Neural cell (in vitro differentiated cells): ENCODE data around the gene NPHP4. TPM values are rescaled to one million over a fixed set of nuclear protein-coding genes. Genes with fewer than 3 reads are reported as not detected.

Source experiments
- H2AFZ ChIP-seq: fragments of 200-600, 300-800 bp; sonication (generic), shearing (Covaris generic); 2 replicates; pipeline ENCODE4 v1.6.0; 2014; ENCODE audit warnings: low read depth, mild to moderate bottlenecking, antibody characterized with exemption, low read length, moderate library complexity
- H3F3A ChIP-seq: fragments of 200-600 bp; shearing (Covaris generic); 2 replicates; pipeline ENCODE4 v1.6.1; 2016; ENCODE audit warnings: mild to moderate bottlenecking, moderate library complexity, mixed read lengths, antibody characterized with exemption, low read length; ENCODE audit not compliant: insufficient read depth, poor library complexity, severe bottlenecking
- H3K27ac ChIP-seq: fragments of 200-600, 300-800 bp; sonication (generic), shearing (Covaris generic); 2 replicates; pipeline ENCODE4 v1.5.1; 2014; ENCODE audit warnings: mild to moderate bottlenecking, low read length, moderate library complexity
- H3K27me3 ChIP-seq: fragments of 300-800, 200-600 bp; sonication (generic), shearing (Covaris generic); 2 replicates; pipeline ENCODE4 v1.6.0; 2014; ENCODE audit warnings: mild to moderate bottlenecking, low read depth, low read length, moderate library complexity; ENCODE audit not compliant: insufficient read depth
- H3K36me3 ChIP-seq: fragments of 300-800, 200-600 bp; sonication (generic), shearing (Covaris generic); 2 replicates; pipeline ENCODE4 v1.5.1; 2014; ENCODE audit warnings: mild to moderate bottlenecking, antibody characterized with exemption, low read length, moderate library complexity; ENCODE audit not compliant: insufficient read depth
- H3K4me2 ChIP-seq: fragments of 300-800, 200-600 bp; sonication (generic), shearing (Covaris generic); 2 replicates; pipeline ENCODE4 v1.6.0; 2014; ENCODE audit warnings: mild to moderate bottlenecking, low read length
- H3K4me3 ChIP-seq: fragments of 300-800, 200-600 bp; sonication (generic), shearing (Covaris generic); 2 replicates; pipeline ENCODE4 v1.5.1; 2014; ENCODE audit warnings: mild to moderate bottlenecking, low read length, moderate library complexity
- H3K79me2 ChIP-seq: fragments of 200-600 bp; shearing (Covaris generic); replicated peaks from 2 replicates; pipeline ENCODE4 v1.6.0; 2014; ENCODE audit warnings: mild to moderate bottlenecking, low read length, moderate library complexity; ENCODE audit not compliant: insufficient read depth
- H3K9ac ChIP-seq: fragments of 300-800, 200-600 bp; sonication (generic), shearing (Covaris generic); 2 replicates; pipeline ENCODE4 v1.6.1; 2016; ENCODE audit warnings: mild to moderate bottlenecking, low read length, mixed read lengths
- H3K9me2 ChIP-seq: fragments of 200-600 bp; shearing (Covaris generic); 2 replicates; pipeline ENCODE4 v1.6.1; 2016; ENCODE audit warnings: mild to moderate bottlenecking, low read length, mixed read lengths; ENCODE audit not compliant: insufficient read depth
- H3K9me3 ChIP-seq: fragments of 200-600, 300-800 bp; sonication (generic), shearing (Covaris generic); 2 replicates; pipeline ENCODE4 v1.6.1; 2016; ENCODE audit warnings: mild to moderate bottlenecking, mixed run types, low read length, moderate library complexity, mixed read lengths
- H4K20me1 ChIP-seq: fragments of 200-600 bp; shearing (Covaris generic); 2 replicates; pipeline ENCODE4 v1.6.1; 2016; ENCODE audit warnings: mild to moderate bottlenecking, mixed run types; ENCODE audit not compliant: insufficient read depth
- EP300 ChIP-seq: fragments of 450-650 bp; conservative IDR thresholded peaks from 2 replicates; pipeline ENCODE4 v1.6.1; 2014; ENCODE audit warnings: antibody characterized with exemption, mild to moderate bottlenecking, moderate library complexity; ENCODE audit not compliant: poor library complexity, severe bottlenecking
- EZH2 ChIP-seq: fragments of 200-600, 300-800 bp; shearing (Covaris generic), sonication (generic); IDR thresholded peaks from 2 replicates; pipeline ENCODE4 v1.6.1; 2014; ENCODE audit warnings: antibody characterized with exemption, low read length, borderline replicate concordance, mild to moderate bottlenecking; ENCODE audit not compliant: insufficient read depth, poor library complexity, severe bottlenecking
- MXI1 ChIP-seq: fragments of 450-650 bp; conservative IDR thresholded peaks from 2 replicates; pipeline ENCODE4 v1.6.1; 2014; ENCODE audit warnings: antibody characterized with exemption, mild to moderate bottlenecking; ENCODE audit not compliant: poor library complexity, severe bottlenecking
- POLR2AphosphoS5 ChIP-seq: IDR thresholded peaks from 2 replicates; pipeline ENCODE4 v1.6.1; 2012
- RAD21 ChIP-seq: fragments of 450-650 bp; conservative IDR thresholded peaks from 2 replicates; pipeline ENCODE4 v1.6.1; 2014; ENCODE audit warnings: antibody characterized with exemption, mild to moderate bottlenecking, moderate library complexity
- SMC3 ChIP-seq: fragments of 450-650 bp; conservative IDR thresholded peaks from 2 replicates; pipeline ENCODE4 v1.6.1; 2014; ENCODE audit warnings: antibody characterized with exemption, mild to moderate bottlenecking, moderate library complexity; ENCODE audit not compliant: poor library complexity
- TAF1 ChIP-seq: IDR thresholded peaks from 2 replicates; pipeline ENCODE4 v1.6.1; 2012; ENCODE audit warnings: low read depth
- polyA plus RNA-seq: library from polyadenylated mRNA; depleted of rRNA; stranded (reverse); fragments of >200 nt; gene quantifications from 2 replicates; pipeline ENCODE4 v1.2.3, GENCODE V29; 2014
- TF ChIP-seq, protein P1 (sequence below): IDR thresholded peaks from 2 replicates; pipeline ENCODE4 v1.6.1; 2012; ENCODE audit warnings: borderline replicate concordance
- TF ChIP-seq, protein P2 (sequence below): fragments of 450-650 bp; IDR thresholded peaks from 2 replicates; pipeline ENCODE4 v1.5.1; 2014; ENCODE audit warnings: antibody characterized with exemption, mild to moderate bottlenecking, moderate library complexity; ENCODE audit not compliant: poor library complexity, severe bottlenecking

The NPHP4 gene
- polyA plus RNA-seq, 1 donor from 2014 or later: 17.1 TPM

DNA sequence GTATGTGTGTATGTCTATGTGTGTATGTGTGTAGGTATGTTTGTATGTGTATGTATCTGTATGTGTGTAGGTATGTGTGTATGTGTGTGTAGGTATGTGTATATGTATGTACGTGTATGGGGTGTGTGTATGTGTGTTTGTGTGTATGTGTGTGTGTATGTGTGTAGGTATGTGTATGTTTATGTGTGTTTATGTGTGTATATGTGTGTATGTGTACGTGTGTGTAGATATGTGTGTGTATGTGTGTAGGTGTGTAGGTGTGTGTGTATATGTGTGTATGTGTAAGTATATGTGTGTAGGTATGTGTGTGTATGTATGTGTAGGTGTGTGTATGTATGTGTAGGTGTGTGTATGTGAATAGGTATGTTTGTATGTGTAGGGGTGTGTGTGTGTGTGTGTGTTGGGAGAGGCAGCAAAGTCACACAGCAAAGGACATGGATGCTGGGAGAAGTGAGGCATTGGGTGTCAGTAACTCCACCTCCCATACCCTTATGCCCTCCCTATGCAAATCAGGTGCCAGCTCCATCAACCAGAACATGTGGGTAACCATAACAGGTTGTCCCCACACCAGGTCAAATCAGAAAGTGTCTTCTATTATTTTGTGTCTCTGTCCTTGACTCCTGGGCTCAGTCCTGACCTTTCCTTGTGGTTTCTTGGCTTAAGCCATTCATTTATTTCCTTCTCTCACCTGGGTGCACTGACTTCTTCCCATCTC lies 38.5 kb upstream of the NPHP4 start:
- no peaks in the 10 kb centered on the region for H3K9me2 ChIP-seq
- no peaks in the 10 kb centered on the region for H3K36me3 ChIP-seq
- H3K9ac ChIP-seq: no peak overlapping the region
- no peaks in the 10 kb centered on the region for H3K27me3 ChIP-seq
- no peak overlapping the region for H3K27ac ChIP-seq
- no peaks in the 10 kb centered on the region for H3K79me2 ChIP-seq
- H2AFZ ChIP-seq: no peak overlapping the region
- H3K4me2 ChIP-seq: no peak overlapping the region
- H3K4me3 ChIP-seq: no peak overlapping the region
- no peaks in the 10 kb centered on the region for H4K20me1 ChIP-seq
- H3K9me3 ChIP-seq: no peaks in the 10 kb centered on the region
- TF ChIP-seq SMC3 (no peak), TAF1 (no peak), EP300 (no peak)
- no peaks in the 10 kb centered on the region for H3F3A ChIP-seq

DNA sequence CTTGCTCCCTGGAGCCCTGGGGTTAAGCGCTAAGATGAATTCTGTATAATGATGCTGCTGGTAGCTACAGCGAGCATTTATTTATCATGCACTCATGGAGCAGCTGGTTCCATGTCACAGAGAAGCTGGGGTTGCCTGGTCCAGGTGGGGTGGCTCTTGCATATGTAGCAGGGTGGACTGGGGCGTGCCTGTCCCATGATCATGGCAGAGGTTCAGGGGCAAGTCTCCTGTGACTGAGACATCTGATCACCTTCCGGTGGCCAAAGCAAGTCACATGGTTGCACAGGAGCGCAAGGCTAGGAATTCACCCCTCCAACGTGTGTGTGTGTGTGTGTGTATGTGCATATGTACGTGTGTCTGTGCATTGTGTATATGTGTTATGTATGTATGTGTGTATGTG lies 37.9 kb upstream of the NPHP4 start:
- Histone ChIP-seq H3K4me2 (no peak overlapping the region), H3K27ac (no peak overlapping the region), H4K20me1 (no peaks in the 10 kb centered on the region), H3K9me2 (no peaks in the 10 kb centered on the region), H3K27me3 (no peaks in the 10 kb centered on the region), H3F3A (no peaks in the 10 kb centered on the region), H2AFZ (no peak overlapping the region), H3K9ac (no peak overlapping the region), H3K9me3 (no peaks in the 10 kb centered on the region), H3K36me3 (no peaks in the 10 kb centered on the region), H3K79me2 (no peaks in the 10 kb centered on the region), H3K4me3 (no peak overlapping the region)
- TF ChIP-seq SMC3 (no peak), MXI1 (no peak), EZH2 (no peak), TAF1 (no peak), POLR2AphosphoS5 (no peak), EP300 (no peak), RAD21 (no peak)
- TF ChIP-seq, protein P1, sequence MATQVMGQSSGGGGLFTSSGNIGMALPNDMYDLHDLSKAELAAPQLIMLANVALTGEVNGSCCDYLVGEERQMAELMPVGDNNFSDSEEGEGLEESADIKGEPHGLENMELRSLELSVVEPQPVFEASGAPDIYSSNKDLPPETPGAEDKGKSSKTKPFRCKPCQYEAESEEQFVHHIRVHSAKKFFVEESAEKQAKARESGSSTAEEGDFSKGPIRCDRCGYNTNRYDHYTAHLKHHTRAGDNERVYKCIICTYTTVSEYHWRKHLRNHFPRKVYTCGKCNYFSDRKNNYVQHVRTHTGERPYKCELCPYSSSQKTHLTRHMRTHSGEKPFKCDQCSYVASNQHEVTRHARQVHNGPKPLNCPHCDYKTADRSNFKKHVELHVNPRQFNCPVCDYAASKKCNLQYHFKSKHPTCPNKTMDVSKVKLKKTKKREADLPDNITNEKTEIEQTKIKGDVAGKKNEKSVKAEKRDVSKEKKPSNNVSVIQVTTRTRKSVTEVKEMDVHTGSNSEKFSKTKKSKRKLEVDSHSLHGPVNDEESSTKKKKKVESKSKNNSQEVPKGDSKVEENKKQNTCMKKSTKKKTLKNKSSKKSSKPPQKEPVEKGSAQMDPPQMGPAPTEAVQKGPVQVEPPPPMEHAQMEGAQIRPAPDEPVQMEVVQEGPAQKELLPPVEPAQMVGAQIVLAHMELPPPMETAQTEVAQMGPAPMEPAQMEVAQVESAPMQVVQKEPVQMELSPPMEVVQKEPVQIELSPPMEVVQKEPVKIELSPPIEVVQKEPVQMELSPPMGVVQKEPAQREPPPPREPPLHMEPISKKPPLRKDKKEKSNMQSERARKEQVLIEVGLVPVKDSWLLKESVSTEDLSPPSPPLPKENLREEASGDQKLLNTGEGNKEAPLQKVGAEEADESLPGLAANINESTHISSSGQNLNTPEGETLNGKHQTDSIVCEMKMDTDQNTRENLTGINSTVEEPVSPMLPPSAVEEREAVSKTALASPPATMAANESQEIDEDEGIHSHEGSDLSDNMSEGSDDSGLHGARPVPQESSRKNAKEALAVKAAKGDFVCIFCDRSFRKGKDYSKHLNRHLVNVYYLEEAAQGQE: no peak
- TF ChIP-seq, protein P2, sequence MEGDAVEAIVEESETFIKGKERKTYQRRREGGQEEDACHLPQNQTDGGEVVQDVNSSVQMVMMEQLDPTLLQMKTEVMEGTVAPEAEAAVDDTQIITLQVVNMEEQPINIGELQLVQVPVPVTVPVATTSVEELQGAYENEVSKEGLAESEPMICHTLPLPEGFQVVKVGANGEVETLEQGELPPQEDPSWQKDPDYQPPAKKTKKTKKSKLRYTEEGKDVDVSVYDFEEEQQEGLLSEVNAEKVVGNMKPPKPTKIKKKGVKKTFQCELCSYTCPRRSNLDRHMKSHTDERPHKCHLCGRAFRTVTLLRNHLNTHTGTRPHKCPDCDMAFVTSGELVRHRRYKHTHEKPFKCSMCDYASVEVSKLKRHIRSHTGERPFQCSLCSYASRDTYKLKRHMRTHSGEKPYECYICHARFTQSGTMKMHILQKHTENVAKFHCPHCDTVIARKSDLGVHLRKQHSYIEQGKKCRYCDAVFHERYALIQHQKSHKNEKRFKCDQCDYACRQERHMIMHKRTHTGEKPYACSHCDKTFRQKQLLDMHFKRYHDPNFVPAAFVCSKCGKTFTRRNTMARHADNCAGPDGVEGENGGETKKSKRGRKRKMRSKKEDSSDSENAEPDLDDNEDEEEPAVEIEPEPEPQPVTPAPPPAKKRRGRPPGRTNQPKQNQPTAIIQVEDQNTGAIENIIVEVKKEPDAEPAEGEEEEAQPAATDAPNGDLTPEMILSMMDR: no peak
